GM19025 (cell line): Measurements from ENCODE around the gene ATP1B1.

Source experiments
- ATAC-seq: cut with Tn5 transposase; IDR thresholded peaks from one replicate; pipeline ENCODE4 v1.9.1; 2021; ENCODE audit warnings: mild to moderate bottlenecking, low read depth, moderate library complexity; ENCODE audit not compliant: unreplicated experiment

ATP1B1 gene

DNA sequence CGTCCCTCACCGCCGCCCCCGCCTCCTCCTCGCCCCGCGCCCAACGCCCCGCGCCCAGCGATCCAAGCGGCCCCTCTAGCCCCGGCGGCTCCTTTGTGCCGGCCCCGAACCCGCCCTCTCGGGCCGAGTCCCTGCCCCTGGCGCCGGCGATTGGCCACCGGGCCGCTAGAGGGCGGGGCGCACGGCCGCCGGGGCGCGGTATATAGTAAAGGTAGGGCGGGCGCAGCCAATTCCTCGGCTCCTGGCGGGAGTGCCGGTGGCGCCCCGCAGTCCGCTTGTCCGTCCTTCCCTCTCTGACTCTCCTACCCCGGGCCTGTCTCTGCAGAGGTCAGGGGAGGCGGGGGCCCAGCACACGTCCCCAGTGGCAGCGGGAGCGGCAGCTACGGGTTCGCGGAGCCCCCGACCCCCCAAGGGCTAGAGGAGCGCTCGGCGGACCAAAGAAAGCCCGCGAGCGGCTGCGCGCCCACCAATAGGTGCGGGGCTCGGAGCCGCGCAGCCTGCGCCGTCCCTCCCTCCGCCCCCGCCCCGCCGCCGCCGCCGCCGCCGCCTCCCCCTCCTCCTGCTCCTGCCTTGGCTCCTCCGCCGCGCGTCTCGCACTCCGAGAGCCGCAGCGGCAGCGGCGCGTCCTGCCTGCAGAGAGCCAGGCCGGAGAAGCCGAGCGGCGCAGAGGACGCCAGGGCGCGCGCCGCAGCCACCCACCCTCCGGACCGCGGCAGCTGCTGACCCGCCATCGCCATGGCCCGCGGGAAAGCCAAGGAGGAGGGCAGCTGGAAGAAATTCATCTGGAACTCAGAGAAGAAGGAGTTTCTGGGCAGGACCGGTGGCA, at the start of gene ATP1B1:
TSS of gene ATP1B1 (plus strand) at position 596 of the 826 bp plus-strand sequence. CDS start at position 736, 140 bp downstream.
- ATAC-seq = peak; percentile 84

DNA sequence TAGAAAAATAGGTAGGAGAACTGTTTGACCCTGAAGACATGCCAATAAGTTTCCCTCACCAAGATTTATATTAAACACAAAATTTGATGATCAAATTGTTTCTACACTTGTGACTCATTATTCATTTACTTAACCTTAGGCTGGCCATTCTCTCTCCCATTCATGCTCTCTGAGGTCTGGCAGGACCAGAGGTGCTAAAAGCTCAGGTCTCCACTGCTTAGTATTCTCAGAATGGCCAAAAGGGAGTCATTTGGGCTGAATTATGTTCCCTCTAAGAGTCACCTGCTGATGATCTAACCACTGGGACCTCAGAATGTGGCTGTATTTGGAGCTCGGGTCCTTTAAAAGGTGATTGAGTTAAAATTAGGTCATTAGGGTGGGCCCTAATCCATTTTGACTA, 47.1 kb upstream of the ATP1B1 start:
- no peak for ATAC-seq

DNA sequence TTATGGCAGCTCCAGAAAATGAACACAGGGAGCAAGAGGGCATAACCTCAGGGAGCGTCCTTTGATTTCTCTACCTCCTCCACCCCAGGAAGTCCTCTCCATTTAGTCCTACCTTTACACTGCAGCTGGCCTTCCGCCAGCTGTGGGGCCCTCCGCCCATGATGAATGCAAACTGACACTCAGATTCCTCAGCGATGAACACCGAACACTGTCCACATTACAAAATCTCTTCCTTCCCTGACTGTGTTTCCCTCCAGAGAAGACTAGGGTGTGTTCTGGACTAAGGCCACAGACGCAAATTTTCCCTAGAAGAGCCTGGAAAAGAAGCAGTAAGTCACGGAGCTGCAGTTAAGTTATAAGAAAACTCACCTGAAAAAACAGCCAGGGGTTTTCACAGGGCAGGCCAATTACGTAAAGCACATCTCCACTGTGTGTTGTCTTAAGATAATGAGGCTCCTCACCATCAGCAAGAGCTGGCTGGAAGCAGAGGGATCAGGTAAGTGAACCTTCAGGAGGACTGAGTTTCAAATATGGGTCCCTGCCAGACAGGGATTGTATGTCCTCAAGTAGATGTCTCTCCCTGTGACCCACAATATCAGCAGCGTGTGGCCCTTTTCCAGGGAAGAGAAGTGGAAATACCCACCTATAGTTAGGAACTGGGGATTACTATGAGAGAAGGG, 46.3 kb upstream of the ATP1B1 start:
- no peak for ATAC-seq

DNA sequence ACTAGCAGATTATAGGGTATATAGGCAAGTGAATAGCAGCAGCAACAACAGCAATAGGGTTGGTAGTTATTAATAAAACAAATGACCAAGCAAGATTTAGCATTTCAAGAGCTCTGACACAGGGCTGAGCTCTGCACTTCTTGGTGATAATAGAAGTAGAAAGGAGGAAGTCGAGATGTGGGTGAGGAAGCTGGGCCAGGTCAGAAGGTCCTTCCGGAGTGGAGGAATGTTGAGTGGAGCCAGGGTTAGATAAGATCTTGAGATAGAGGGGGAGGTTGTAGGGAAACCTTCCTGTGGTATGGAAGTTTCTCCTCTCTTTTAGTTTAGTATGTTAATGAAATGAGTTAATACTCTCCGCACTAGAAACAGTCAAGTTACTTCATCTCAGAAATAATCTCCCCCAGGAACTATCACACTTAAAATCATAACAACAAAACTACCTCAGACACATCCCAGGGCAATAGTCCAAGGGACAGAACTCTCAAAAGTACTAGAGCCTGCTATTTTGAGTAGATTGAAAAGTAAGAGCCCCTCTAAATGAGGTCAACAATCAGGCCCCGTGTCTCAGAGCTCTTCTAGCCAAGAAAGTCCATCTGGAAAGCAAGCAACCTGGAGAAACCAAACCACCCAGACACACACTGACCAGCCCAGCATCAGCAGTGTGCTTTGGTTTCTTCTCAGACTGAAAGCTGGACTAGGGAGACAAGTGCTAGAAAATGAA, 45.4 kb upstream of the ATP1B1 start:
- ATAC-seq = no peak

DNA sequence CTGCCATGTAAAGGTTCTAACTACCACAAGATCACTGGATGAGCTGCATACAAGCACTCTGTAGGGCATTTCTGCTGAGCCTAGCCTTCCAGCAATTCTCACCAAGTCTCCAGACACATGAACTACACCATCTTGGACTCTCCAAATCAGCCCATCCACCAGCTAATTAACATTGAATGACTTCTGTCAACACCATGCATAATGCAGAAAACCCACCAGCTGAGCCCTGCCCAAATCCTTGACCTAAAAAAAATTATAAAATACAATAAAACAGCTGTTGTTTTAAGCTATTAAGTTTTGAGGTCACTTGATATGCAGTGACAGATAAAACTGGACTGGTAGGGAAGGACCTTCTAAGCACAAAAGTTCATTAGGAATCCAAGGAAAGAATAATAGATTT, 44.3 kb upstream of the ATP1B1 start:
- ATAC-seq = no peak

DNA sequence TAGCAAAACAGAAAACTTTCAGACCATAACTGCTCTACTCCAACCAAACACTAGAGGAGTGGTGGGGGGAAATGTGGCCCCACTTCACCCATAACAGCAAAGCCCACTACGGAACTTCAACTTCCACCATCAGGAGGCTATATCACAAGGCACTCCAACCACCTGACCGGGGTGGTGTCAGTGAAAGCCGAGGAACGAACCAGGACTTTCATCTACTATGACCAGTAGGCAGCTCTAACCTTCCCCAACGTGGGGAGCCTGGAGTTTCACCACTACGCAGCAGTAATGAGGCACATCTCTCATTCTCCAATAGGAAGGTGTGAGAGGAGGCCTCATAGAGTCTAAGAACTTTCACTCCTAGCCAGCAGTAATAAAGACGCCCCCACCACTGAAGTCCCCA, 42.4 kb upstream of the ATP1B1 start:
- ATAC-seq = no peak

DNA sequence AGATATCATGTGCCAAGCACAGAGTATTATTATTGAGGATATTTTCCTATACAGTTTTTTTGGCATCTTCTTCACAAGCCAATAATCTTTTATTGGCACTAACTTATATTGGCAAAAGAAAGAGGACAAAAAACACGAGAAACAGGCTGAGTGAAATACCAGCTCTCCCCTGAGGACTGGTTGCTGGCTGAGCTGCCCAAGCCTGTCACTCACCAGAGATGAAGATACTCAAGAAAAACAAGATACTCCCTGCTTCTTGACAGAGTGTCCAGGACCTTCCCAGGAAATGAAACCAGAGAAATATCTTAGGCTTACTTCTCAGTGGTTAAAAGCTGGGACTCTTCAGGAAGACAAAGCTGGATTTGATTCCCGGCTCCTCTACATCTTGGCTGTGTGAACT, 35.9 kb upstream of the ATP1B1 start:
- no peak for ATAC-seq

DNA sequence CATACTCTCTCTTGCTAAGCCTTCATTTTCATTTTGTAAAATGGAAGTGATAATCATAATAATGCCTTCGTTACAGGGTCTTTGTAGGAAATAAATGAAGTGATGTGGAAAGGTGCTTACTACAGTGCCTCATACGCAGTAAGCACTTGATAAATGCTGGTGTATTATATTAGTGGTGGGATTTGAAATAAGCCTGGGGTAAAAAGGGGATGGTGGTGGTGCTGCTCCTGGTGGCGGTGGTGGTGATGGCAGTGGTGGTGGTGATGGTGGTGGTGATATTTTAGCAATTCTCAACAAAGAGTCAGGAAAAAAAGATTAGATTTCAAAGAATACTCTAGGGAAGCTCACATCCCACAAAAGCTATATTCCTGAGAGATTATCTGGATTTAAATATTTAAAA, 35.5 kb upstream of the ATP1B1 start:
- ATAC-seq = no peak

DNA sequence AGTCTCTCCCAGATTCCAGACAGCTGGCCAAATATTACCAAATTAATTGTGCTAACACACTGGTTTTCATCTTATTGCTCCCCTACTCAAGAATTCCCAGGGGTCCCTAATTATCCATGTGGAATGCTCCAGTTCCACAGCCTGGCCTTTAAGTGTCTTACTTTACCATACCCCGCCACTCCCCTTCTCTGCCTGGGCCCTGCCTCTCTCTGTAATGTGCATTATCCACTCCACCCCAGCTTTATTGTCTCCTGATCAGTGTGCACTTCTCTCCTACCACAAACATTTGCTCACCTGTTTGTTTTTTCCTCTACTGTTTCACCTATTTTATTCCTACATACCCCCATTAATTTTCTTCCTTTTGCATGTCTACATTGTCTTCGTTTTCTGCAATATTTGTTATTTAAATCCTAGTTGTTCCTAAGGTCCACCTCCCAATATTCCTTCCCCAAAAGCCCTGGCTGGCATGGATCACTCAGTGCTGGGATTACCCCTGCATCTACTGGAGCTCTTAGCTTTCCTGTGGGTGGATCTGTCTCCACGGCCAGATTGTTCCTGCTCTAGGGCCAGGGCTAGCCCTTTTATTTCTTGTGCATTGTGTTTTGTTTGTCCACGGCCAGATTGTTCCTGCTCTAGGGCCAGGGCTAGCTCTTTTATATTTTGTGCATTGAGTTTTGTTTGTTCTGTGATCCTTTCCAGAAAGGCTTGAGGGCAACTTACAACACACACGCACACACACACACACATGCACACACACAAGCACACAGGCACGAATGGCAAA, 33.4 kb upstream of the ATP1B1 start:
- no peak for ATAC-seq

DNA sequence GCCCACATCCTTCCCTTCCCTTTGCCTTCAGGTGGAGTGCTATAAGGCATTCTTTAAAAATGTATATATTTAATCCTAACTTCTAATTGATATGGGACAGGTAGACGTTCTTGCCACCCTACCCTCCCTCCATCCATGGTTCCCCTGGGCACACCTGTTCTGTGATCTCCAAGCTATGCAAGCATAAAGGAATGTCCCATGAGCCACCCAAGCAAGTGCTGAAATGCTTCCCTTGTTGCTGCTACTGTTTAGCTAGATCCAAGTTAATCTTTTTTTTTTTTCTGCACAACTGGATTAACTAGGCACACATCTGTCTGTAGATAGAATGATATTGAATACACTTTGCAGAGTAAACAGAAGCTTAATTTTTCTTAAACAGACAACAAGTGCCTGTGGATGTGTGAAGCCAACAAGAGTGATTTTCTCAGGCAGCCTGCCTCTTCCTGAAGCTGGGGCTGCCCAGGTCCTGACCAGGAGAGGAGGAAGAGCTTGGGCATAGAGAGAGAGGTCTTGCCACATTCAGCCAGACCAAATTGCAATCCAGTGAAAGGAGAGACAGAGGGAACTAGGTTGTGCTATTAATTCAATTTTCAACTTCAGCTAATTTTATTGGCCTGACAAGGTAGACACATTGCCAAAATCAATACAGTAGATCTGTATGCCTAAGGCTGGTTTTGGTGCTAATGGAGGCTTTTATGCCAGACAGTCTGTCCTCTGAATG, 28.2 kb upstream of the ATP1B1 start:
- ATAC-seq = no peak

DNA sequence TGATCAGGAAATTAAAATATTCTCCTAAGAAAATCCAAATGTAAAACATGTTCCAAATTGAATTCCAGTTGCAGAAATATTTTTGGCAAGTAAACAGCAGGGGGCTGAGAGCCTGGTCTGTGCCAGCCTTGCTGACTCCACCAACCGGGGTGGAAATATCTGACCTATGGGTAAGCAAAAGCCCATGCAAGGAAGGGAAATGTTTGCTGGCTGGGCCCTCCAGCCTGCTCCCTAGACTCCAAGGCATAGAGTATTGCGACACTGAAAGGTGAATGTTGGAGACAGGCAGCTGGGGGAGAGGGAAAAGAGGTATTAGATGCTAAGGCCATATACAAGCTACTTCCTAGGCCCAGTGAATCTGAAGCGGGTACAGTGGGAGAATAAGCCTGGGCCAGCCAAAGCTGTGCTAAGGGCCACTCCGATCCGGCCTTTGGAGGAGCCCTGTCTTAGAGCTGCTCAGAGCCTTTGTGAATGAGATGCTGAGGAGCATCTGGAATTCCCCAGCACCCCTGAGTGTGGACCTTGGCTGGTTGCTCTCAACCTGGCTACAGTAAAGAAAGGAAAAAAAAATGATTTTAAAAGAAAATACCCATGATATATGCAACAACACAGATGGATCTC, 24.9 kb upstream of the ATP1B1 start:
- ATAC-seq = no peak

DNA sequence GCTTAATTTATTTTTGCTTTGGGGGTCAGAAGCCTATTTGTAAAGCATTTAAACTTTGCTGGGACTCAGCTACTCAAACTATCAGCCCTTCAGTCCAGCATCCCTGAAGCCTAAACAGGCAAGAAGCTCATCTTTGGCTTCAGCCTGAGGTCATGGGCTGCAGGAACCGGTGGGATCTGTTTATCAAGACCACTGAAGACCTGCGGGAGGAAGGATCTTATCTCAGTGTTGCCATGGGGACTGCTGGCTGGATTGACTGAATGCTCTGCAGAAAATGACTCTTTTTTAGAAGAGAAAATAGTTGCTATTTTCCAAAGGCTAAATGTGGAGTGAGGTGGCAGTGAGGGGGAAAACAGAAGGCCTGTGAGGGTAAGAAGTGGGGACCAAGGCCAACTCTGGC, 20.6 kb upstream of the ATP1B1 start:
- ATAC-seq = no peak

DNA sequence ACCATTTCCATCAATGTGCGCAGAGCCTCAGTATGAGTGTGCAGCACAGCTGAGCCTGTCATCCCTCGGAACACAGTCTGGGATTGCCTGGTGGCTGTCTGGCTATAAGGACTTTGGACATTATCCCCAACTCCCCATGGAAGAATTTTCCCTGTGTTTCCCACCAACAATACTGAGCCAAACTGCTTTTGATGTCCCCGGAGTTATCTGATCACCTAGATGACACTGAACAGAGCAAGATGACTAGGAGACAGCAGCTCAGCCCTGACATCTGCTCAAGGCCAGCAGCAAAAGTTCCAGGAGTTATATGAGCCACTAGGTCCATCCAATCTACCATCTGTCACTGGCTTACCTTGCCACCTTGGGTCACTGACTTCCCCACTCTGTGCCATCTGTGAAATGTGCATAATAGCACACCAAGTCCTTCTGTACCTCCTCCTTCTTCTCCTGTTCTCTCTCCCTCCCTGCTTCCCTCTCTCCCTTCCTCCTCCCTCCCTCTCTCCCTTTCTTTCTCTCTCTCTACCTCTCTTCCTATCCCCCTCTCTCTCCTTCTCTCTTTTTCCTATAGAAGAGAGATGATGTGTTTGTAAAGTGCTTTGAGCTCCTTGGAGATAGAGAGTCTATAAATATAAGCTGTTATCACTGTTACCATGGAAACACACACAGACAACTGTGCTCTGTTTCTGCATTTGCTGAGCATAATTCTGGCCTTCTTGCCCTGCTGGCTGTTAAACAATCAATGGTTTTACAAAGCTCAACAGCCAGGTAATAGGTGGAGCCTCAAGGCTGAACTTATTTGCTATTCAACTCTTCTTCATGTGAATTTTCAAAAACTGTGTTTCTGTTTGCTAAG, 19.7 kb upstream of the ATP1B1 start:
- ATAC-seq = no peak

DNA sequence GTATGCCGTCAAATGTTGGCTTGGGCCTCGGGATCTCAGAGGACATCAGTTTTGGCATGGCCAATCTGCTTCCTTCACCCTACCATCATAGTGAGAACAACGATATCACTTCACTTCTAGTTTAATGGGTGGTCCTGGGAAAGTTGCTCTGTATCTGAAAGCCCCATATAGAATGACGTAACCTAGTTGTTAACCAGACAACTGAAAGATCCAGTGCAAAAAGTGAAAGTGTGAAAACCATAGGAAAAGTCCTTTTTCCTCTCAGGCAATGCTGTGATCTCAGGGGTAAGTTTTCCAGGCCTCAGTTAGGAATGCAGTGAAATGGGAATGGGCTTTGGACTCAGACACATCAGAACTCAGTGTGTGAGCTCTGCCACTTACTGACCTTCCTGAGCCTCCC, 18.6 kb upstream of the ATP1B1 start:
- ATAC-seq = no peak

DNA sequence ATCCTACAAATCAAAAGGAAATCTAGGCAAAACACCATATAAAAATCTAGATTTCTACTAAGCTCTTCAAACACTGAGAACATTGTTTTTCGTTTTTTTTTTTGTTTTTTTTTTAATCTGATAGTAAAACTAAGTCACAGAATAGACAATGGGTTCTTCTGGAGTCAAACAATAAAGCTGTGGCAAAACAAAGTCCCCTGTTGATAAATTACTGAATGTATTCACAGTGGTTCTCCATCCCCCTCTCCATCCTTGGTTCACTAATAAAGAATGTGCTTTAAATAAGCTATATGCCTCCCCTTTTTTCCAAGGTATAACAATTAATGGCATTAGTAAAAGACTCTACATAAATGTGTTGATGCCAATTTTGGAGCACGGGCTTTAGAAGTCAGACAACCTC, 16.7 kb upstream of the ATP1B1 start:
- no peak for ATAC-seq

DNA sequence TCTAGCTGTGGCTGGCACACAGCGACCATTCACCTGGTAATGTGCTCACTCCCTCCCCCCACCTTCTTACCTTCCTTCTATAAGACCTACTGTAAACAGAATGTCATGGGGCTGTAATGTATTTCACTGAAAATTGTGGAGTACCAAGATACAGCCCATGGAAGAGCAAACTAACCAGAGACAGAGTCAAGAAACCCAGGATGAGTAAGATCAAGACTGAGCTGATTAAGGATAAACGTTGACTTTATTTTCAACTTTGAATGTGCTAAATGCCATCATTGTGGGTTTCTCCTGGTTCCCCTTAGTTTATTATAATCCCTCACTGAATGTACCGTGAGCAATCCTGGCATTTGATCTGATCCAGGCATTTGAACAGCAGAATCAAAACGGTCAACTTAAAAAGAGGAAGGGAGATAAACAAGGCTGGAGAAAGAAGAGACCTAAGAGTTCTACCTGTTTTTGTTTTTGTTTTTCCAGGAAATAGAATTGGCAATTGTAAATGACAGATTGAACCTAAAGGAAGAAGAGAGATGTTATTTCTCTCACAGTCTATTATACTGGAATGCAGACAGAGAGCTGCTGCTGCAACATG, 16.1 kb upstream of the ATP1B1 start:
- ATAC-seq = peak; percentile 10

DNA sequence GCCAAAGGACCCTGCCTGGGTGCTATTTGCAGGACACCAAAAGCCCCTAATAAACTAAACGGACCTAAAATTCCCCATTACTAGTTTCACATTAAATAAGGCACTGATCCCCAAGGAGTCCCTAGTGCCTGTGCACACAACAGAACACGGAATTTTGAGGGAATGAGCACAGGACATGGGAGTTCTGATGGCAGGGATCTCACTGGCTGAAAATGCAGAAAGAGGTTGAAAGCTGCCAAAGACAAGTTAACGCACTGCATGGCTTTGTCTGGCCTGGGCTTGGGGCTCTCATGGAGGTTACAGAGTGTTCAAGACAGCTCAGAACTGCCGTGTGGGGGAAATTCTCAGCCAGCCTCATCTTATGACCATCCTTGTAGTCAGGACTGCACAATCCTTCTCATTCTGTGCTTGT, 15.6 kb upstream of the ATP1B1 start:
- ATAC-seq = peak; percentile 48

DNA sequence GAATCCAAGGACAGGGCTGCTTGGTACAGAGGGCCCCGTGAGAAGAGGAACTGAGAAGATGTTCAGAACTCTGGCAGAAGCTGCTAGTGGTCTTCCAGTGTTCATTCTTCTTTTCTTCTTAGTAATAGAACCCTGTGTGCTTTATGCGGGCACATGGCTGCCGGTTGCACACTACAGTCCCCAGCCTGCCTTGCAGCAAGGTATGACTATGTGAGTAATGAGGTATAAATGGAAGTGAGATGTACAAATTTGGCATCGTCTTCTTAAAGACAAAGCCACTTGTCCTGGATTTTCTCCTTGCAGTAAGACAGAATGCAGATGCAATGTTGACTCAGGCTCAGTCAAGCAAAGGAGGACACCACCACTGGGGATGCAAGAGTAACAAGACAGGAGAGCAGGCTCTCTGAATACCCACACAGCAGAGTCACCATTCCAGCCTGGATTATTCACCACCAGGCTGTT, 15.0 kb upstream of the ATP1B1 start:
- ATAC-seq = peak; percentile 70
